Calu3 (cell line): ENCODE measurements around the gene GTF2A1L. TPM values are rescaled to one million over a fixed set of nuclear protein-coding genes. Genes with fewer than 3 reads are reported as not detected.

Source experiments
- BruUV-seq: library from RNA; stranded (reverse); fragments of 400-500 nt; replicated peaks from 2 replicates; lab custom pipeline; 2021; lab: Mats Ljungman, UMichigan
- CTCF ChIA-PET: fragments of 300-600 bp; sonication (Branson Sonifier 250); formaldehyde crosslinking; loops from one replicate; lab custom pipeline; 2022; ENCODE audit warnings: antibody characterized with exemption; lab: Charles Lee
- DNase-seq: peaks from one replicate; pipeline ENCODE4 v3.0.0; 2022
- H3K27ac Mint-ChIP-seq: one replicate; pipeline ENCODE4 v1.8.0; 2022; ENCODE audit warnings: mixed read lengths; ENCODE audit not compliant: unreplicated experiment
- H3K27me3 Mint-ChIP-seq: one replicate; pipeline ENCODE4 v1.8.0; 2022; ENCODE audit warnings: mixed read lengths; ENCODE audit not compliant: unreplicated experiment
- H3K36me3 Mint-ChIP-seq: one replicate; pipeline ENCODE4 v1.8.0; 2022; ENCODE audit warnings: mild to moderate bottlenecking, moderate library complexity, mixed read lengths; ENCODE audit not compliant: insufficient read depth, unreplicated experiment
- H3K4me1 Mint-ChIP-seq: one replicate; pipeline ENCODE4 v1.8.0; 2022; ENCODE audit warnings: mild to moderate bottlenecking, low read depth, mixed read lengths; ENCODE audit not compliant: unreplicated experiment
- H3K4me3 Mint-ChIP-seq: one replicate; pipeline ENCODE4 v1.8.0; 2022; ENCODE audit warnings: mild to moderate bottlenecking, low read depth, moderate library complexity, mixed read lengths; ENCODE audit not compliant: unreplicated experiment
- H3K9me3 Mint-ChIP-seq: one replicate; pipeline ENCODE4 v1.8.0; 2022; ENCODE audit warnings: low read depth, mixed read lengths; ENCODE audit not compliant: unreplicated experiment
- CTCF ChIP-seq: fragments of 200-600 bp; IDR thresholded peaks from one replicate; pipeline ENCODE4 v1.8.0; 2022; ENCODE audit warnings: antibody characterized with exemption; ENCODE audit not compliant: unreplicated experiment
- intact Hi-C: fragments of 100-400 bp; cut with micrococcal nuclease; formaldehyde crosslinking; loops from one replicate; pipeline ENCODE4 v1.10.0; 2022; ENCODE audit not compliant: unreplicated experiment
- total RNA-seq: library from RNA; stranded (reverse); gene quantifications from 2 replicates; pipeline ENCODE4 v1.2.3, GENCODE V29; 2022

GTF2A1L gene
- total RNA-seq, 1 experiment from 2014 or later: not detected

- BruUV-seq: no TSS peak
- no peak overlapping the region for H3K4me3 Mint-ChIP-seq
- no peak overlapping the region for H3K27ac Mint-ChIP-seq
- H3K9me3 Mint-ChIP-seq: no peaks in the 10 kb centered on the region
- no peaks in the 10 kb centered on the region for H3K36me3 Mint-ChIP-seq
- CTCF ChIA-PET: interaction anchor here (1.2 kb wide), 1 partner anchor 22 kb away, joined by 5 read pairs; no protein-coding TSS in a partner anchor
- no peak for TF ChIP-seq CTCF
- H3K4me1 Mint-ChIP-seq: peaks cover 18% of the 10 kb centered on the region
- intact Hi-C loops: no loop called here
- H3K27me3 Mint-ChIP-seq: no peaks in the 10 kb centered on the region
- no peak for DNase-seq
These were observed 75.4 kb downstream of the GTF2A1L start for GRCh38 chr2:48693066-48693465.

GRCh38 chr2:48693645-48694044 lies 76.0 kb downstream of the GTF2A1L start:
- Mint-ChIP-seq H3K27ac (no peak overlapping the region), H3K4me1 (peaks cover 18% of the 10 kb centered on the region), H3K4me3 (no peak overlapping the region), H3K9me3 (no peaks in the 10 kb centered on the region), H3K36me3 (no peaks in the 10 kb centered on the region), H3K27me3 (no peaks in the 10 kb centered on the region)
- intact Hi-C loops: no loop called here
- no peak for TF ChIP-seq CTCF
- DNase-seq: no peak
- BruUV-seq: no TSS peak
- CTCF ChIA-PET: interaction anchor here (0.5 to 1.2 kb wide), 2 partner anchors 22 to 56 kb away, joined by 5 read pairs; no protein-coding TSS in a partner anchor

- intact Hi-C loops: no loop called here
- BruUV-seq: no TSS peak
- H3K27ac Mint-ChIP-seq: no peak overlapping the region
These were observed 76.5 kb downstream of the GTF2A1L start for GRCh38 chr2:48694149-48694548.

DNA sequence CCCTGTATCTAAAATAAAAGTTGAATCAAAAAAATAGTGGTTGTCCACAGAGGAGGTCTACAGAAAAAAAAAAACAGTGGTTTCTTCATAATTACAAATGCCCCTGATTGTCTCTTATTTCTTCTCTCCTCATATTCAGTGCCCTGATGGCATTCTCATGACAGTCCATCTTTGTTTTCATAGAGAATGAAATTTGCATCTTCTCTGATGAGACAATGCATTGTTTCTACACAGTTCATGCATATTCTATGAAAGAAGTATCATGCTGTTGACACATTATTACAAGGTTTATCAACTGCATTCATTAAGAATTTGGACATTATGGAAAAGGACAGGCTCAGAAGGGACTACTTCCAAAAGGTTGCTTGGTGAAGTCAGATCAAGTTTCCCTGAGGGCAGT lies 78.3 kb downstream of the GTF2A1L start:
- H3K4me3 Mint-ChIP-seq: no peak overlapping the region
- no TSS peak for BruUV-seq
- intact Hi-C loops: no loop called here
- no peaks in the 10 kb centered on the region for H3K36me3 Mint-ChIP-seq
- TF ChIP-seq CTCF: no peak
- no peak overlapping the region for H3K27ac Mint-ChIP-seq
- peaks cover 18% of the 10 kb centered on the region for H3K4me1 Mint-ChIP-seq
- no peaks in the 10 kb centered on the region for H3K27me3 Mint-ChIP-seq
- DNase-seq: no peak
- CTCF ChIA-PET: interaction anchor here (0.8 kb wide), 1 partner anchor 76 kb away, joined by 3 read pairs; no protein-coding TSS in a partner anchor
- H3K9me3 Mint-ChIP-seq: no peaks in the 10 kb centered on the region

More at GRCh38 chr2:48694149-48694548, 76.5 kb downstream of the GTF2A1L start:
- no peaks in the 10 kb centered on the region for H3K36me3 Mint-ChIP-seq
- no peak for TF ChIP-seq CTCF
- no peaks in the 10 kb centered on the region for H3K9me3 Mint-ChIP-seq
- CTCF ChIA-PET: interaction anchor here (0.5 to 1.2 kb wide), 2 partner anchors 21 to 56 kb away, joined by 5 read pairs; no protein-coding TSS in a partner anchor
- DNase-seq: no peak
- no peaks in the 10 kb centered on the region for H3K27me3 Mint-ChIP-seq
- peaks cover 18% of the 10 kb centered on the region for H3K4me1 Mint-ChIP-seq
- H3K4me3 Mint-ChIP-seq: no peak overlapping the region
